A549 (cell line): ENCODE data around the gene CBR1. TPM values are rescaled to one million over a fixed set of nuclear protein-coding genes. Genes with fewer than 3 reads are reported as not detected.

Experiments
- ATAC-seq, 2 experiments: fragments of 200-7000 bp in 1 of 2; fragments of >200 bp in 1 of 2; cut with Nextera tagmentation in 1 of 2; cut with Tn5 transposase in 1 of 2; 3 replicates each; pipeline versions ENCODE4 v1.8.0 to v1.9.1; 2018 to 2020; ENCODE audit warnings: mild to moderate bottlenecking in 1 of 2, moderate library complexity in 1 of 2
- CTCF ChIA-PET: fragments of 300-600 bp; sonication (Branson Sonifier 250); formaldehyde crosslinking; extraction: SDS; loops from one replicate; lab custom pipeline; 2021; ENCODE audit warnings: antibody characterized with exemption, inconsistent platforms; lab: Yijun Ruan, JAX
- POLR2A ChIA-PET: fragments of 350-600 bp; formaldehyde crosslinking; extraction: SDS; loops from one replicate; lab custom pipeline; 2021; ENCODE audit warnings: antibody characterized with exemption, inconsistent platforms; lab: Yijun Ruan, JAX
- DNase-seq, 2 experiments: peaks; one replicate each; pipeline versions ENCODE4 v3.0.0 to v3.0.0-alpha.2; 2011 to 2016; ENCODE audit warnings: low read depth in 1 of 2, low spot score in 1 of 2
- FAIRE-seq: peaks from 2 replicates; lab custom pipeline; 2011; peaks lifted over from hg19 to GRCh38; lab: Jason Lieb, UNC
- H3K27ac ChIP-seq, 2 experiments: fragments of >200 bp; sonication (Bioruptor Twin); formaldehyde crosslinking; 3 replicates each; pipeline ENCODE4 v1.5.1; 2016 to 2017
- H3K4me1 ChIP-seq: fragments of >200 bp; sonication (Bioruptor Twin); formaldehyde crosslinking; 3 replicates; pipeline ENCODE4 v1.6.1; 2016
- H3K4me2 ChIP-seq: fragments of >200 bp; sonication (Bioruptor Twin); formaldehyde crosslinking; 3 replicates; pipeline ENCODE4 v1.6.1; 2016
- H3K4me3 ChIP-seq: fragments of >200 bp; sonication (Bioruptor Twin); formaldehyde crosslinking; 3 replicates; pipeline ENCODE4 v1.5.1; 2016
- H3K9me3 ChIP-seq: fragments of >200 bp; sonication (Bioruptor Twin); formaldehyde crosslinking; 3 replicates; pipeline ENCODE4 v1.6.1; 2016
- CEBPB ChIP-seq, 2 experiments: fragments of >200 bp in 1 of 2; sonication (Bioruptor Twin) in 1 of 2; formaldehyde crosslinking in 1 of 2; IDR thresholded peaks; 2 replicates each; pipeline ENCODE4 v1.6.1; 2012 to 2016
- CHD2 ChIP-seq: fragments of 150-350 bp; IDR thresholded peaks from 2 replicates; pipeline ENCODE4 v1.6.1; 2014; ENCODE audit warnings: low read length; ENCODE audit not compliant: partially characterized antibody
- CHD4 ChIP-seq: fragments of 200-600 bp; sonication (generic); IDR thresholded peaks from 2 replicates; pipeline ENCODE4 v1.6.1; 2016; ENCODE audit warnings: antibody characterized with exemption, mild to moderate bottlenecking, borderline replicate concordance
- FOSB ChIP-seq: fragments of 250-450 bp; sonication (Bioruptor Pico); IDR thresholded peaks from 2 replicates; pipeline ENCODE4 v1.5.0; 2020; ENCODE audit warnings: mild to moderate bottlenecking, moderate library complexity
- FOXS1 ChIP-seq: fragments of 250-450 bp; sonication (Bioruptor Pico); IDR thresholded peaks from 2 replicates; pipeline ENCODE4 v1.5.0; 2020; ENCODE audit warnings: mild to moderate bottlenecking, moderate library complexity
- GATA3 ChIP-seq: IDR thresholded peaks from 2 replicates; pipeline ENCODE4 v1.6.1; 2012; ENCODE audit warnings: borderline replicate concordance
- HOXB5 ChIP-seq: fragments of 250-450 bp; sonication (Bioruptor Pico); IDR thresholded peaks from 2 replicates; pipeline ENCODE4 v1.5.0; 2020; ENCODE audit warnings: mild to moderate bottlenecking, moderate library complexity
- JUN ChIP-seq, 2 experiments: fragments of >200 bp; sonication (Bioruptor Twin); formaldehyde crosslinking; IDR thresholded peaks; 2 replicates in 1 of 2; 3 replicates in 1 of 2; pipeline ENCODE4 v1.6.1; 2016 to 2017
- JUNB ChIP-seq: fragments of >200 bp; sonication (Bioruptor Twin); formaldehyde crosslinking; IDR thresholded peaks from 2 replicates; pipeline ENCODE4 v1.6.1; 2016
- KDM1A ChIP-seq: fragments of 200-600 bp; sonication (generic); IDR thresholded peaks from 2 replicates; pipeline ENCODE4 v1.6.1; 2016; ENCODE audit warnings: low read depth, mild to moderate bottlenecking
- KDM5A ChIP-seq: fragments of 200-600 bp; sonication (generic); IDR thresholded peaks from 2 replicates; pipeline ENCODE4 v1.6.1; 2016; ENCODE audit warnings: antibody characterized with exemption, mild to moderate bottlenecking
- MAZ ChIP-seq: fragments of 150-350 bp; IDR thresholded peaks from 2 replicates; pipeline ENCODE4 v1.6.1; 2014; ENCODE audit warnings: antibody characterized with exemption, low read depth, low read length, borderline replicate concordance
- RNF2 ChIP-seq: fragments of 200-600 bp; sonication (generic); IDR thresholded peaks from 2 replicates; pipeline ENCODE4 v1.6.1; 2016; ENCODE audit warnings: low read depth, mild to moderate bottlenecking, antibody characterized with exemption, moderate library complexity, borderline replicate concordance
- SREBF2 ChIP-seq: fragments of 450-650 bp; IDR thresholded peaks from 2 replicates; pipeline ENCODE4 v1.6.1; 2014; ENCODE audit warnings: mild to moderate bottlenecking, moderate library complexity
- TFCP2L1 ChIP-seq: fragments of 250-450 bp; sonication (Bioruptor Pico); IDR thresholded peaks from 2 replicates; pipeline ENCODE4 v1.5.0; 2021; ENCODE audit warnings: mild to moderate bottlenecking
- ZC3H11A ChIP-seq: fragments of 450-650 bp; IDR thresholded peaks from 2 replicates; pipeline ENCODE4 v1.6.1; 2014; ENCODE audit warnings: antibody characterized with exemption, mild to moderate bottlenecking
- ZNF302 ChIP-seq: fragments of 250-450 bp; sonication (Bioruptor Pico); IDR thresholded peaks from 2 replicates; pipeline ENCODE4 v1.9.0; 2021; ENCODE audit warnings: inconsistent platforms, mild to moderate bottlenecking, moderate library complexity
- ZSCAN20 ChIP-seq: fragments of 250-450 bp; sonication (Bioruptor Pico); IDR thresholded peaks from 2 replicates; pipeline ENCODE4 v1.8.0; 2022; ENCODE audit warnings: mild to moderate bottlenecking, moderate library complexity
- WGBS: methylation state at CpG from one replicate; pipeline ENCODE4 v1.1.6; 2017; ENCODE audit errors: missing lambda C conversion rate; 5-methylcytosine and 5-hydroxymethylcytosine counted together
- polyA plus RNA-seq, 4 experiments: library from polyadenylated mRNA; depleted of rRNA in 3 of 4; stranded (reverse); fragments of >200 nt; fragmentation: RNase III in 1 of 4; extraction: RNeasy Plus Mini Kit Qiagen cat#74134 plus additional on column Dnase treatment in 1 of 4; gene quantifications; 2 replicates in 3 of 4; 3 replicates in 1 of 4; pipeline ENCODE4 v1.2.3, GENCODE V29; 2011 to 2017
- TF ChIP-seq, protein P1 (sequence below): fragments of 150-350 bp; IDR thresholded peaks from 2 replicates; pipeline ENCODE4 v1.6.1; 2014; ENCODE audit warnings: low read depth, mild to moderate bottlenecking, low read length
- TF ChIP-seq, protein P2 (sequence below): fragments of 200-600 bp; sonication (generic); IDR thresholded peaks from 2 replicates; pipeline ENCODE4 v1.6.1; 2016; ENCODE audit warnings: antibody characterized with exemption, mild to moderate bottlenecking, moderate library complexity
- TF ChIP-seq, protein P3 (sequence below): fragments of >200 bp; sonication (Bioruptor Twin); formaldehyde crosslinking; IDR thresholded peaks from 2 replicates; pipeline ENCODE4 v1.6.1; 2016
- TF ChIP-seq, protein P4 (sequence below): fragments of >200 bp; sonication (Bioruptor Twin); formaldehyde crosslinking; IDR thresholded peaks from 3 replicates; pipeline ENCODE4 v1.5.1; 2016
- TF ChIP-seq, protein P5 (sequence below): IDR thresholded peaks from 2 replicates; pipeline ENCODE4 v1.6.1; 2012

CBR1 gene
- polyA plus RNA-seq, 2 of the 4 experiments (the other 2 are of a cell fraction), result 165 to 208 TPM

DNA sequence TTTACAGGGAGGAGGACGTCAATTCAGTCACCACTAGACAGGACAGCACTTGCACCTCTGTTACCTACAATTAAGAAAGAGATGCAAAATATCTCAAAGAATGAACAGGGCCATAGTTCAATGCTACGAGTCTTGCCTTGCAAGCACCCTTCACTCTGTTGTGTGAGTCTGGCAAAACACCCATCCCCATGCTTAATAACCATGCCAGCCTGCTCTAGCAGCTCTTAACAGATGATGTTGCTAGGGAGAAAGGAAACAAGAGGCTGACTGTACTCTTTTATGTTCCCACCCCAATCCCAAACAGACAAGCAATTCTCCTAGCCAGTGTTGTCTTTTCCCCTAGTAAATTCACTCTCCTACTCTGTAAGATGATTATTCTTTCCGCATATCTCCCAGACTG lies 5.3 kb downstream of the CBR1 start:
- no peaks in the 10 kb centered on the region for H3K9me3 ChIP-seq
- DNase-seq (no peak), FAIRE-seq (no peak), ATAC-seq (no peak)
- no peak overlapping the region for H3K4me3 ChIP-seq
- POLR2A ChIA-PET, result no interaction called here
- WGBS, result 90% methylated on average over 3 of the region's 3 CpGs
- peaks cover 36% of the 10 kb centered on the region for H3K4me1 ChIP-seq
- CTCF ChIA-PET, result interaction anchor here (0.9 kb wide), 1 partner anchor 15 kb away, joined by 3 read pairs; the partner anchor contains the start of gene SETD4
- H3K27ac ChIP-seq, result no peak overlapping the region
- TF ChIP-seq, protein P1, sequence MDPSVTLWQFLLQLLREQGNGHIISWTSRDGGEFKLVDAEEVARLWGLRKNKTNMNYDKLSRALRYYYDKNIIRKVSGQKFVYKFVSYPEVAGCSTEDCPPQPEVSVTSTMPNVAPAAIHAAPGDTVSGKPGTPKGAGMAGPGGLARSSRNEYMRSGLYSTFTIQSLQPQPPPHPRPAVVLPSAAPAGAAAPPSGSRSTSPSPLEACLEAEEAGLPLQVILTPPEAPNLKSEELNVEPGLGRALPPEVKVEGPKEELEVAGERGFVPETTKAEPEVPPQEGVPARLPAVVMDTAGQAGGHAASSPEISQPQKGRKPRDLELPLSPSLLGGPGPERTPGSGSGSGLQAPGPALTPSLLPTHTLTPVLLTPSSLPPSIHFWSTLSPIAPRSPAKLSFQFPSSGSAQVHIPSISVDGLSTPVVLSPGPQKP, result no peak
- TF ChIP-seq FOSB (CRISPR knock-in tag), result no peak
- TF ChIP-seq GATA3, result no peak
- TF ChIP-seq CEBPB (IDR thresholded peaks at IDR 0.05), result no peak
- no peak for TF ChIP-seq KDM5A
- no peak for TF ChIP-seq KDM1A
- TF ChIP-seq JUN (IDR thresholded peaks at IDR 0.05), result no peak
- TF ChIP-seq, protein P2, sequence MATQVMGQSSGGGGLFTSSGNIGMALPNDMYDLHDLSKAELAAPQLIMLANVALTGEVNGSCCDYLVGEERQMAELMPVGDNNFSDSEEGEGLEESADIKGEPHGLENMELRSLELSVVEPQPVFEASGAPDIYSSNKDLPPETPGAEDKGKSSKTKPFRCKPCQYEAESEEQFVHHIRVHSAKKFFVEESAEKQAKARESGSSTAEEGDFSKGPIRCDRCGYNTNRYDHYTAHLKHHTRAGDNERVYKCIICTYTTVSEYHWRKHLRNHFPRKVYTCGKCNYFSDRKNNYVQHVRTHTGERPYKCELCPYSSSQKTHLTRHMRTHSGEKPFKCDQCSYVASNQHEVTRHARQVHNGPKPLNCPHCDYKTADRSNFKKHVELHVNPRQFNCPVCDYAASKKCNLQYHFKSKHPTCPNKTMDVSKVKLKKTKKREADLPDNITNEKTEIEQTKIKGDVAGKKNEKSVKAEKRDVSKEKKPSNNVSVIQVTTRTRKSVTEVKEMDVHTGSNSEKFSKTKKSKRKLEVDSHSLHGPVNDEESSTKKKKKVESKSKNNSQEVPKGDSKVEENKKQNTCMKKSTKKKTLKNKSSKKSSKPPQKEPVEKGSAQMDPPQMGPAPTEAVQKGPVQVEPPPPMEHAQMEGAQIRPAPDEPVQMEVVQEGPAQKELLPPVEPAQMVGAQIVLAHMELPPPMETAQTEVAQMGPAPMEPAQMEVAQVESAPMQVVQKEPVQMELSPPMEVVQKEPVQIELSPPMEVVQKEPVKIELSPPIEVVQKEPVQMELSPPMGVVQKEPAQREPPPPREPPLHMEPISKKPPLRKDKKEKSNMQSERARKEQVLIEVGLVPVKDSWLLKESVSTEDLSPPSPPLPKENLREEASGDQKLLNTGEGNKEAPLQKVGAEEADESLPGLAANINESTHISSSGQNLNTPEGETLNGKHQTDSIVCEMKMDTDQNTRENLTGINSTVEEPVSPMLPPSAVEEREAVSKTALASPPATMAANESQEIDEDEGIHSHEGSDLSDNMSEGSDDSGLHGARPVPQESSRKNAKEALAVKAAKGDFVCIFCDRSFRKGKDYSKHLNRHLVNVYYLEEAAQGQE, result no peak
- no peak for TF ChIP-seq CHD4
- TF ChIP-seq SREBF2, result no peak
- TF ChIP-seq MAZ, result no peak
- TF ChIP-seq, protein P3, sequence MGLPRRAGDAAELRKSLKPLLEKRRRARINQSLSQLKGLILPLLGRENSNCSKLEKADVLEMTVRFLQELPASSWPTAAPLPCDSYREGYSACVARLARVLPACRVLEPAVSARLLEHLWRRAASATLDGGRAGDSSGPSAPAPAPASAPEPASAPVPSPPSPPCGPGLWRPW, result no peak
- TF ChIP-seq HOXB5 (CRISPR knock-in tag), result no peak
- TF ChIP-seq ZC3H11A, result no peak
- TF ChIP-seq ZSCAN20 (CRISPR knock-in tag), result no peak
- TF ChIP-seq JUNB, result no peak
- TF ChIP-seq ZNF302 (CRISPR knock-in tag), result no peak
- TF ChIP-seq, protein P4, sequence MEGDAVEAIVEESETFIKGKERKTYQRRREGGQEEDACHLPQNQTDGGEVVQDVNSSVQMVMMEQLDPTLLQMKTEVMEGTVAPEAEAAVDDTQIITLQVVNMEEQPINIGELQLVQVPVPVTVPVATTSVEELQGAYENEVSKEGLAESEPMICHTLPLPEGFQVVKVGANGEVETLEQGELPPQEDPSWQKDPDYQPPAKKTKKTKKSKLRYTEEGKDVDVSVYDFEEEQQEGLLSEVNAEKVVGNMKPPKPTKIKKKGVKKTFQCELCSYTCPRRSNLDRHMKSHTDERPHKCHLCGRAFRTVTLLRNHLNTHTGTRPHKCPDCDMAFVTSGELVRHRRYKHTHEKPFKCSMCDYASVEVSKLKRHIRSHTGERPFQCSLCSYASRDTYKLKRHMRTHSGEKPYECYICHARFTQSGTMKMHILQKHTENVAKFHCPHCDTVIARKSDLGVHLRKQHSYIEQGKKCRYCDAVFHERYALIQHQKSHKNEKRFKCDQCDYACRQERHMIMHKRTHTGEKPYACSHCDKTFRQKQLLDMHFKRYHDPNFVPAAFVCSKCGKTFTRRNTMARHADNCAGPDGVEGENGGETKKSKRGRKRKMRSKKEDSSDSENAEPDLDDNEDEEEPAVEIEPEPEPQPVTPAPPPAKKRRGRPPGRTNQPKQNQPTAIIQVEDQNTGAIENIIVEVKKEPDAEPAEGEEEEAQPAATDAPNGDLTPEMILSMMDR, result no peak
- no peak for TF ChIP-seq TFCP2L1 (CRISPR knock-in tag)
- TF ChIP-seq, protein P5, sequence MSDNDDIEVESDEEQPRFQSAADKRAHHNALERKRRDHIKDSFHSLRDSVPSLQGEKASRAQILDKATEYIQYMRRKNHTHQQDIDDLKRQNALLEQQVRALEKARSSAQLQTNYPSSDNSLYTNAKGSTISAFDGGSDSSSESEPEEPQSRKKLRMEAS, result no peak
- TF ChIP-seq, all 56 proteins: peak for 0
- H3K4me2 ChIP-seq, result no peak overlapping the region

DNA sequence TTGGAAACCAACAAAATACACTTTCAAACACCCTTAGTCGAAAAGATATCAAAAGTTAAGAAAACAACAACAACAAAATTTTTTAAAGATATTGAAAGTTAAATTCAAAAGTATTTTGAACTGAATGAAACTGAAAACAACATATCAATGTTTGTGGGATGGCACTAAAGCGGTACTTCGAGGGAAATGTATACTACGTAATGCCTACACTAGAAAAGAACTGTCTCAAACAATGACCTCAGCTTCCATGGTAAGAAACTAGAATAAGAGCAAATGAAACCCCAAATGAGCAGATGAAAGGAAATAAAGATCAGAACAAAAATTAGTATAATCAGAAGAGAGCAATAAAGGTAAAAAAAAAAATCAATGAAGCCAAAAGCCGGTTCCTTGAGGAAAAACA lies 6.1 kb downstream of the CBR1 start:
- Histone ChIP-seq H3K4me3 (no peak overlapping the region), H3K4me1 (peaks cover 33% of the 10 kb centered on the region), H3K4me2 (no peak overlapping the region), H3K9me3 (no peaks in the 10 kb centered on the region), H3K27ac (no peak overlapping the region)
- TF ChIP-seq, protein P2, result no peak
- TF ChIP-seq CHD2 (no peak), FOXS1 (CRISPR knock-in tag) (no peak), RNF2 (no peak)
- POLR2A ChIA-PET, result no interaction called here
- CTCF ChIA-PET, result interaction anchor here (0.7 kb wide), 1 partner anchor 9 kb away, joined by 3 read pairs; no protein-coding TSS in a partner anchor
- no peak for DNase-seq
- FAIRE-seq, result no peak
- 83% methylated on average over 5 of the region's 5 CpGs for WGBS
- no peak for ATAC-seq
